NCI-H510A treated with DMSO at 0.1 percent for 48 hours (cell line): ENCODE data around the gene RNF121.

Source experiments
- DNase-seq: peaks from one replicate; lab custom pipeline; 2025; lab: John Stamatoyannopoulos, UW

Gene RNF121

GRCh38 chr11:71988050-71988449 lies 59.2 kb downstream of the RNF121 start:
- DNase-seq = no peak

- no peak for DNase-seq
These were observed 61.9 kb downstream of the RNF121 start for GRCh38 chr11:71990701-71991100.

- no peak for DNase-seq
These were observed 62.6 kb downstream of the RNF121 start for GRCh38 chr11:71991494-71991893.

GRCh38 chr11:71992136-71992730 lies 63.4 kb downstream of the RNF121 start:
- no peak for DNase-seq

GRCh38 chr11:71994786-71995185 lies 65.9 kb downstream of the RNF121 start:
- no peak for DNase-seq

- DNase-seq = no peak
These were observed 67.0 kb downstream of the RNF121 start for GRCh38 chr11:71995726-71996291.

- no peak for DNase-seq
These were observed 67.7 kb downstream of the RNF121 start for GRCh38 chr11:71996517-71996916.

- DNase-seq = no peak
These were observed 68.1 kb downstream of the RNF121 start for GRCh38 chr11:71996946-71997345.

- no peak for DNase-seq
These were observed 68.7 kb downstream of the RNF121 start for GRCh38 chr11:71997594-71997993.

GRCh38 chr11:71998061-71998460 lies 69.2 kb downstream of the RNF121 start:
- no peak for DNase-seq

GRCh38 chr11:71998649-71999310 lies 69.9 kb downstream of the RNF121 start, which contains the start of gene IL18BP:
Gene IL18BP, plus strand, starts transcription at chr11:71998909. Its CDS starts 1,076 bp downstream, at chr11:71999985.
- no peak for DNase-seq

GRCh38 chr11:71999362-71999761 lies 70.5 kb downstream of the RNF121 start:
- no peak for DNase-seq

- no peak for DNase-seq
These were observed 71.0 kb downstream of the RNF121 start for GRCh38 chr11:71999798-72000197.

GRCh38 chr11:72000202-72000867 lies 71.5 kb downstream of the RNF121 start:
- DNase-seq = no peak

GRCh38 chr11:72001285-72001684 lies 72.4 kb downstream of the RNF121 start:
- DNase-seq = no peak

- DNase-seq = no peak
These were observed 73.2 kb downstream of the RNF121 start for GRCh38 chr11:72001834-72002591.

GRCh38 chr11:72002841-72003775 lies 74.3 kb downstream of the RNF121 start:
- no peak for DNase-seq

- no peak for DNase-seq
These were observed 74.9 kb downstream of the RNF121 start for GRCh38 chr11:72003776-72004171.

GRCh38 chr11:72004515-72005346 lies 75.9 kb downstream of the RNF121 start:
- DNase-seq = no peak
